Measurements from ENCODE around the gene BSCL2. TPM values are rescaled to one million over a fixed set of nuclear protein-coding genes. Genes with fewer than 3 reads are reported as not detected.
"Not testable (repeated sequence)": the region's sequence is repeated elsewhere in the genome, so short reads cannot be mapped to it uniquely, and the experiment has no call there.

BSCL2 gene
- polyA plus RNA-seq, 4 donors: 31.2 to 69.7 (median 50.4) TPM

GRCh38 chr11:62652161-62653006 lies 54.8 kb downstream of the BSCL2 start:
- Histone ChIP-seq H3K4me1 (ENCODE audit: control insufficient read depth in 3 of 3, insufficient read depth in 2 of 3, low read depth in 1 of 3, low read length in 2 of 3) (peaks cover 0 to under 1% (median 0%) of the 10 kb centered on the region in 3 donors), H3K4me3 (ENCODE audit: low read depth in 1 of 3, low read length in 3 of 3) (peak overlapping the region; percentile 71 to 94 (median 91)), H3K27ac (ENCODE audit: low read depth in 1 of 3, low read length in 2 of 3) (peak overlapping the region; percentile 70 to 93 (median 86)), H3K36me3 (ENCODE audit: control insufficient read depth in 3 of 3, insufficient read depth in 2 of 3, low read depth in 1 of 3, low read length in 3 of 3) (peaks cover 0 to 26% (median 3%) of the 10 kb centered on the region in 3 donors), H3K9me3 (ENCODE audit: control insufficient read depth in 2 of 2, insufficient read depth in 1 of 2, low read depth in 1 of 2, low read length in 1 of 2) (no peaks in the 10 kb centered on the region), H3K27me3 (ENCODE audit: control insufficient read depth in 3 of 3, insufficient read depth in 3 of 3, low read length in 3 of 3) (no peaks in the 10 kb centered on the region)
- DNase-seq (no peak), FAIRE-seq (no peak)
- WGBS, 3 donors: 17 to 32% (median 21%) methylated on average over 16 of the region's 16 CpGs

- H3K27me3 ChIP-seq (ENCODE audit: control insufficient read depth in 3 of 3, insufficient read depth in 3 of 3, low read length in 3 of 3); DNase-seq; H3K4me1 ChIP-seq (ENCODE audit: control insufficient read depth in 3 of 3, insufficient read depth in 2 of 3, low read depth in 1 of 3, low read length in 2 of 3); H3K9me3 ChIP-seq (ENCODE audit: control insufficient read depth in 2 of 2, insufficient read depth in 1 of 2, low read depth in 1 of 2, low read length in 1 of 2); FAIRE-seq; H3K4me3 ChIP-seq (ENCODE audit: low read depth in 1 of 3, low read length in 3 of 3); H3K27ac ChIP-seq (ENCODE audit: low read depth in 1 of 3, low read length in 2 of 3): not testable (repeated sequence)
- peaks cover 0 to 31% (median 3%) of the 10 kb centered on the region in 3 donors for H3K36me3 ChIP-seq (ENCODE audit: control insufficient read depth in 3 of 3, insufficient read depth in 2 of 3, low read depth in 1 of 3, low read length in 3 of 3)
- WGBS, 3 donors: 92 to 94% (median 92%) methylated on average over 12 of the region's 12 CpGs
These were observed 56.9 kb downstream of the BSCL2 start for GRCh38 chr11:62650283-62650682.

- DNase-seq (no peak), FAIRE-seq (no peak)
- Histone ChIP-seq H3K27ac (ENCODE audit: low read depth in 1 of 3, low read length in 2 of 3) (no peak overlapping the region), H3K4me3 (ENCODE audit: low read depth in 1 of 3, low read length in 3 of 3) (no peak overlapping the region), H3K27me3 (ENCODE audit: control insufficient read depth in 3 of 3, insufficient read depth in 3 of 3, low read length in 3 of 3) (no peaks in the 10 kb centered on the region), H3K36me3 (ENCODE audit: control insufficient read depth in 3 of 3, insufficient read depth in 2 of 3, low read depth in 1 of 3, low read length in 3 of 3) (peaks cover 0 to 35% (median 3%) of the 10 kb centered on the region in 3 donors), H3K4me1 (ENCODE audit: control insufficient read depth in 3 of 3, insufficient read depth in 2 of 3, low read depth in 1 of 3, low read length in 2 of 3) (peaks cover 5 to 12% (median 6%) of the 10 kb centered on the region in 3 donors), H3K9me3 (ENCODE audit: control insufficient read depth in 2 of 2, insufficient read depth in 1 of 2, low read depth in 1 of 2, low read length in 1 of 2) (no peaks in the 10 kb centered on the region)
- 90 to 91% (median 91%) methylated on average over 11 of the region's 11 CpGs for WGBS, 3 donors
These were observed 57.7 kb downstream of the BSCL2 start for GRCh38 chr11:62649486-62649885.

- DNase-seq (no peak), FAIRE-seq (no peak)
- H3K36me3 ChIP-seq (ENCODE audit: control insufficient read depth in 3 of 3, insufficient read depth in 2 of 3, low read depth in 1 of 3, low read length in 3 of 3): peaks cover 0 to 39% (median 3%) of the 10 kb centered on the region in 3 donors
- no peak overlapping the region for H3K4me3 ChIP-seq (ENCODE audit: low read depth in 1 of 3, low read length in 3 of 3)
- H3K27me3 ChIP-seq (ENCODE audit: control insufficient read depth in 3 of 3, insufficient read depth in 3 of 3, low read length in 3 of 3): no peaks in the 10 kb centered on the region
- peaks cover 5 to 17% (median 6%) of the 10 kb centered on the region in 3 donors for H3K4me1 ChIP-seq (ENCODE audit: control insufficient read depth in 3 of 3, insufficient read depth in 2 of 3, low read depth in 1 of 3, low read length in 2 of 3)
- no peaks in the 10 kb centered on the region for H3K9me3 ChIP-seq (ENCODE audit: control insufficient read depth in 2 of 2, insufficient read depth in 1 of 2, low read depth in 1 of 2, low read length in 1 of 2)
- no peak overlapping the region for H3K27ac ChIP-seq (ENCODE audit: low read depth in 1 of 3, low read length in 2 of 3)
- WGBS, 3 donors: 91 to 94% (median 94%) methylated on average over 11 of the region's 11 CpGs
These were observed 58.3 kb downstream of the BSCL2 start for GRCh38 chr11:62648967-62649364.

- Histone ChIP-seq H3K4me3 (ENCODE audit: low read depth in 1 of 3, low read length in 3 of 3) (no peak overlapping the region), H3K9me3 (ENCODE audit: control insufficient read depth in 2 of 2, insufficient read depth in 1 of 2, low read depth in 1 of 2, low read length in 1 of 2) (no peaks in the 10 kb centered on the region), H3K36me3 (ENCODE audit: control insufficient read depth in 3 of 3, insufficient read depth in 2 of 3, low read depth in 1 of 3, low read length in 3 of 3) (peaks cover 0 to 45% (median 3%) of the 10 kb centered on the region in 3 donors), H3K27me3 (ENCODE audit: control insufficient read depth in 3 of 3, insufficient read depth in 3 of 3, low read length in 3 of 3) (no peaks in the 10 kb centered on the region), H3K27ac (ENCODE audit: low read depth in 1 of 3, low read length in 2 of 3) (no peak overlapping the region), H3K4me1 (ENCODE audit: control insufficient read depth in 3 of 3, insufficient read depth in 2 of 3, low read depth in 1 of 3, low read length in 2 of 3) (peaks cover 5 to 17% (median 6%) of the 10 kb centered on the region in 3 donors)
- DNase-seq: no peak
- 91 to 94% (median 94%) methylated on average over 24 of the region's 24 CpGs for WGBS, 3 donors
- FAIRE-seq: no peak
These were observed 58.8 kb downstream of the BSCL2 start for GRCh38 chr11:62648185-62648966.

GRCh38 chr11:62647609-62648005 lies 59.6 kb downstream of the BSCL2 start:
- Histone ChIP-seq H3K9me3 (ENCODE audit: control insufficient read depth in 2 of 2, insufficient read depth in 1 of 2, low read depth in 1 of 2, low read length in 1 of 2) (no peaks in the 10 kb centered on the region), H3K4me1 (ENCODE audit: control insufficient read depth in 3 of 3, insufficient read depth in 2 of 3, low read depth in 1 of 3, low read length in 2 of 3) (peaks cover 5 to 17% (median 6%) of the 10 kb centered on the region in 3 donors), H3K36me3 (ENCODE audit: control insufficient read depth in 3 of 3, insufficient read depth in 2 of 3, low read depth in 1 of 3, low read length in 3 of 3) (peaks cover 0 to 49% (median 3%) of the 10 kb centered on the region in 3 donors), H3K27me3 (ENCODE audit: control insufficient read depth in 3 of 3, insufficient read depth in 3 of 3, low read length in 3 of 3) (no peaks in the 10 kb centered on the region), H3K4me3 (ENCODE audit: low read depth in 1 of 3, low read length in 3 of 3) (no peak overlapping the region), H3K27ac (ENCODE audit: low read depth in 1 of 3, low read length in 2 of 3) (no peak overlapping the region)
- 85 to 88% (median 88%) methylated on average over 6 of the region's 6 CpGs for WGBS, 3 donors
- no peak for FAIRE-seq
- DNase-seq: no peak

GRCh38 chr11:62646825-62647608 lies 60.2 kb downstream of the BSCL2 start:
- Histone ChIP-seq H3K4me1 (ENCODE audit: control insufficient read depth in 3 of 3, insufficient read depth in 2 of 3, low read depth in 1 of 3, low read length in 2 of 3) (peaks cover 5 to 17% (median 6%) of the 10 kb centered on the region in 3 donors), H3K4me3 (ENCODE audit: low read depth in 1 of 3, low read length in 3 of 3) (peak overlapping the region in 1 of 3 donors; percentile 13), H3K27ac (ENCODE audit: low read depth in 1 of 3, low read length in 2 of 3) (peak overlapping the region in 2 of 3 donors; percentile 63 to 73), H3K9me3 (ENCODE audit: control insufficient read depth in 2 of 2, insufficient read depth in 1 of 2, low read depth in 1 of 2, low read length in 1 of 2) (no peaks in the 10 kb centered on the region), H3K36me3 (ENCODE audit: control insufficient read depth in 3 of 3, insufficient read depth in 2 of 3, low read depth in 1 of 3, low read length in 3 of 3) (peaks cover 0 to 52% (median 3%) of the 10 kb centered on the region in 3 donors), H3K27me3 (ENCODE audit: control insufficient read depth in 3 of 3, insufficient read depth in 3 of 3, low read length in 3 of 3) (no peaks in the 10 kb centered on the region)
- no peak for DNase-seq
- FAIRE-seq: no peak
- WGBS, 3 donors: 63 to 69% (median 65%) methylated on average over 32 of the region's 32 CpGs

All from small intestine (tissue), 7 donors.